Activated CD8-positive, alpha-beta memory T cell treated with anti-CD3 and anti-CD28 coated beads, Interleukin-2, amount 50 U/mL, for 24 hours (primary cell): ENCODE results near the gene CBFA2T2.
"Not testable (repeated sequence)": the region's sequence is repeated elsewhere in the genome, so short reads cannot be mapped to it uniquely, and the experiment has no call there.

Source experiments
- DNase-seq: peaks from one replicate; pipeline ENCODE4 v3.0.0-alpha.2; 2020; ENCODE audit errors: extremely low read depth

The CBFA2T2 gene

DNA sequence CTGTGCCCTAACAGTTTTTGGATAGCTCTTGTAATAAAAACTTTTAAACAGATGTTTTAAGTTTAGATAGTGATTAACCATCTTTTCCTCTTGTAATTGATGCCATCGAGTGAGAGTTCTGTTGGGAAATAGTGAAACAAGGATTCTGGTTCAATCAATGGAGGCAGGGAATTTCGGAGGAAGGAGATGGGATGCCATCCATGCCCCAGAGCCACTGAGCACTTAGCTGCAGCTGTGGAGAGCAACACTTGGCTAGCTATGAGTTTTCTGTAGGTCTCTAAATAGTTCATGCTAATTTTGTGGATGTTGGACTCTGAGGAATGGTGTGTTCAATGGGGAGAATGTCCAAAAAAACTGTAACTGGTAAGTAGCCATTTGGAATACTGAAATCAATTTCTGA is 16.7 kb downstream of the CBFA2T2 start:
- no peak for DNase-seq

DNA sequence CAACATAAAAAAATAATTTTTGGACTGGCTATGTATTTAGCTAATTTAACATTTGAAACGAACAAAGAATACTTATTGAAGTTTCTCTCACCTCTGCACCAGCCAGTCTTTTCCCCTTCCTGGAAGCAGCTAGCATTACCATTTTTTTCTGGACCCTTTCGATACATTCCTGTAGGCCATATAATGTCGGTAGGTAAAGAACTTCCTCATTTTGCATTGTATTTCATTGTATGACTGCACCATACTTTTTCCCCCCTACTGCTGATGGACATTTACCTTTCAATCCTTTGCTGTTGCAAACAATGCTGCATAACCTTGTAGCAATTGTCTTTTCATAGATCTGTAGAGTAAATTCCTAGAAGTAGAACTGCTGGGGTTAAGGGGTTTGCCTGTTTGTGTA is 17.6 kb downstream of the CBFA2T2 start:
- DNase-seq: no peak

DNA sequence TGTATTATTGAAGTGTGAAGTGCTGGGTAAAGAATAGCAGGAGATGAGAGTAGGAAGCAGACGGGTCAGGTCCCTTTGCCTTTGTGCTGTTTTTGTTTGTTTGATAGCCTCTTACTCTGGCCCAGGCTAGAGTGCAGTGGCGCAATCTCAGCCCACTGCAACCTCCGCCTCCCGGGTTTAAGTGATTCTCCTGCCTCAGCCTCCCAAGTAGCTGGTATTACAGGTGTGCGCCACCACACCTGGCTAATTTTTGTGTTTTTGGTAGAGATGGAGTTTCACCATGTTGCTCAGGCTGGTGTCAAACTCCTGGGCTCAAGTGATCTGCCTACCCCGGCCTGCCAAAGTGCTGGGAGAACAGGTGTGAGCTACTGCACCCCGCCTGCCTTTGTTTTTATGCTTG is 18.1 kb downstream of the CBFA2T2 start:
- not testable (repeated sequence) for DNase-seq

DNA sequence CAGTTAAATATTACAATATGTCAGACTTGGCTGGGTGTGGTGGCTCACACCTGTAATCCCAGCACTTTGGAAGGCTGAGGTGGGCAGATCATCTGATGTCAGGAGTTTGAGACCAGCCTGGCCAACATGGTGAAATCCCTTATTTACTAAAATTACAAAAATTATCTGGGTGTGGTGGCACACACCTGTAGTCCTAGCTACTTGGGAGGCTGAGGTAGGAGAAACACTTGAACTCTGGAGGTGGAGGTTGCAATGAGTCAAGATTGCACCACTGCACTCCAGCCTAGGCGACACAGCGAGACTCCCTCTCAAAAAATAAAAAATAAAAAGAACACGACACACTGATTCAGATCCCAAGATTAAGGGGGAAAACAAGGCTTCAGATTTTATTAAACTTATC is 19.2 kb downstream of the CBFA2T2 start:
- not testable (repeated sequence) for DNase-seq

DNA sequence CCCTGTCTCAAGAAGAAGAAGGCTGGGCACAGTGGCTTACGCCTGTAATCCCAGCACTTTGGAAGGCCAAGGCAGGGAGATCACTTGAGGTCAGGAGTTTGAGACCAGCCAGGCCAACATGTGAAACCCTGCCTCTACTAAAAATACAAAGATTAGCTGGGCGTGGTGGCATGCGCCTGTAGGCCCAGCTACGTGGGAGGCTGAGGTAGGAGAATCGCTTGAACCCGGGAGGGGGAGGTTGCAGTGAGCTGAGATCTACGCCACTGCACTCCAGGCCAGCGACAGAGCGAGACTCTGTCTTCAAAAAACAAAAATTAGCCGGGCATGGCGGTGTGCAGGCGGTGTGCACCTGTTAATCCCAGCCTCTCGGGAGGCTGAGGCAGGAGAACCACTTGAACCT is 22.0 kb downstream of the CBFA2T2 start:
- not testable (repeated sequence) for DNase-seq

DNA sequence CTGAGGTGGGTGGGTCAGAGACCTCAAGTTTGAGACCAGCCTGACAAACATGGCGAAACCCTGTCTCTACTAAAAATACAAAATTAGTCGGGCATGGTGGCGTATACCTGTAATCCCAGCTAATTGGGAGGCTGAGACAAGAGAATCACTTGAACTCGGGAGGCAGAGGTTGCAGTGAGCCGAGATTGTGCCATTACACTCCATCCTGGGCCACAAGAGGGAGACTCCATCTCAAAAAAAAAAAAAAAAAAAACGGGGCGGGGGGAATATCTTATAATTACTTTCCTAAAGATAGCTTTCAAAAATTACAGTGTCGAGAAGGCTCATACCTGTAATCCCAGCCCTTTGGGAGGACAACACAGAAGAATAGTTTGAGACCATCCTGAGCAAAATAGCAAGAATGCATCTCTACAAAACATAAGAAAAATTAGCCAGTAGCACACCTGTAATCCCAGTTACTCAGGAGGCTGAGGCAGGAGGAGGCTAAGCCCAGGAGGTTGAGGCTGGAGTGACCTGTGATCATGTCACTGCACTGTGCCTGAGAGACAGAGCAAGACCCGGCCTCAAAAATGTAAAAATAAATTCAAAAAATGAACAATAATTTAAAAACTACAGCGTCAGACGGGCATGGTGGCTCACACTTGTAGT is 25.8 kb downstream of the CBFA2T2 start:
- DNase-seq: no peak

DNA sequence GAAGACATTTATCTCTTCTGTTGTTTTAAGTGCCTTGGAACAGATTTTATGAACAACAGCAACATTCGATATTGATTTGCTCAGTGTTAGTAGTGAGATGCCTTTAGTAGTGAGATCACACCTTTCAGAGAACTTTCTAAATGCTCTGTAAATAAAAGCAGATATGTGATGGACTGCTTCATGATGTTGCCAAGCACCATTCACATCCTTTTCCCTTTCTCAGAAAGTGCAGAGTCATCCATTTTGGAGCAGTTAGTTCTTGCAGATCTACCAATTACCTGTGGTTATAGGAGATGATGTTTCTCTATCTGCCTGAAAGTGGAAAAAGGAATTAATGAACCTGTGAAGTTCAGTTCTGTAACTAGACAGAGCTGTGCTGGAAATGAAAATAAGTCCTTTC is 27.0 kb downstream of the CBFA2T2 start:
- no peak for DNase-seq

DNA sequence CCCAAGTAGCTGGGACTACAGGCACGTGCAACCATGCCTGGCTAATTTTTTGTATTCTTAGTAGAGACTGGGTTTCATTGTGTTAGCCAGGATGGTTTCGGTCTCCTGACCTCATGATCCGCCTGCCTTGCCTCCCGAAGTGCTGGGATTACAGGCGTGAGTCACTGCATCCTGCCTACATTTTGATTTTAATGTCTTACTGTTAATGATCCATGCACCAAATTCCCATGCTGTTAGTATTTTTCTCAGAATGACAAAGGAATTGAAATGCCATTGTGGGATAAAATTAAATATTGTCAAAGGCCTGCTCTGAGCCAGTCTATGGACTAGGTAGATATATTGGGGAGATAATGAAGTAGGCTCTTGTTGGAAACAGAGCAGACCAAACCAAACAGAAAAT is 28.2 kb downstream of the CBFA2T2 start:
- DNase-seq: no peak

DNA sequence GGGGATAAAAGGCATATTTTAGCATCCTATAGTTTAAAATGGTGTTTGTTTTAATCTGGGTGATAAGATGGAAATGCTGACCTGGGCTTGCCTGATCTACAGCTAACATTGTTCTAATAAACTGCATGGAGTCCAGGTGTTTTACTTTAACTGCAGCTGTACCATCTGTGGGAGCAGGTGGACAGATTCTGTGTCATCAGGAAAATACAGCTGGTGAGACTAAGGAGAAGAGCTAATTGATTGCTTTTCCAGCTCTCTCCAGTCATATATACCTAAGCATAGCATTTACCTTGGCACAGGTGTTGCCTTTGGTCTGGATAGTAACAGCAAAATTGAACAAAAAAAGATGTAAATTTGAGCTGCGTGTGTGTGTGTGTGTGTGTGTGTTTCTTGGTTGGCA is 31.6 kb downstream of the CBFA2T2 start:
- DNase-seq: no peak

DNA sequence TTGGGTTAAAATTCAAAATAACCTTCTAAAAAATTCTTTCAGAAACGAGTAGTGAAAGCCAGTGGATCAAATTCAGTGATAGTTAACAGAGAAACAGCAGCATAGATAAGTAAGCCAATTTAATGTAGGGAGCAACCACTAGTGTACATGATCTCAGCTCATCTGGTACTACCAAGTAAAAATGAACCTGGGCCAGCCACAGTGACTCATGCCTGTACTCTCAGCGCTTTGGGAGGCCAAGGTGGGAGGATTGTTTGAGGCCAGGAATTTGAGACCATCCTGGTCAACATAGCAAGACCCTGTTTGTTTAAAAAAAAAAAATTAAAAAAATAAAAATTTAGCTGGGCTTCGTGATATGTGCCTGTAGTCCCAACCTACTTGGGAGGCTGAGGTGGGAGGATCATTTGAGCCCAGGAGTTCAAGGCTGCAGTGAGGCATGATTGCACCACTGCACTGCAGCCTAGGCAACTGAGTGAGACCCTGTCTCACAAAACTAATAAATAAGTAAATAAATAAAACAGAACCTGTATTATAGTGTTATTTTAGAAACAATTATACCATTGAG is 32.4 kb downstream of the CBFA2T2 start:
- DNase-seq: no peak

DNA sequence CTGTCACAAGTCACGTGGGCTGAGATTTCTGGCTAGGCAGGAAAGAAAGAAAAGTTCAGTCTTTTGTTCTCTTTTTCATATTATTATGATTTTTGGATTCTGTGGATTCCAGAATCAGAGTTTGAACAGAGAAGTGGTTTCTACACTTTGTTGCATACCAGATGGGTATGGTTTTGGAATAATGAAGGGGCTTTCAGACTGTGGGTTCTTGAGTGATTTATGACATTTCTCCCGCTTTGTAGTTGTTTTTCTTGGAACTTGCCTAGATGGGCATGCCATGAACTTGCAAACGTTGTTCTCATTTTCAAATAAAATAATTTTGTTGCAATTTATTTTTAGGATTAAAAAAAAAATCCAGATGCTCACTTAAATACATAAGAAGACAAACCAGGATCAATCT is 34.4 kb downstream of the CBFA2T2 start:
- no peak for DNase-seq

DNA sequence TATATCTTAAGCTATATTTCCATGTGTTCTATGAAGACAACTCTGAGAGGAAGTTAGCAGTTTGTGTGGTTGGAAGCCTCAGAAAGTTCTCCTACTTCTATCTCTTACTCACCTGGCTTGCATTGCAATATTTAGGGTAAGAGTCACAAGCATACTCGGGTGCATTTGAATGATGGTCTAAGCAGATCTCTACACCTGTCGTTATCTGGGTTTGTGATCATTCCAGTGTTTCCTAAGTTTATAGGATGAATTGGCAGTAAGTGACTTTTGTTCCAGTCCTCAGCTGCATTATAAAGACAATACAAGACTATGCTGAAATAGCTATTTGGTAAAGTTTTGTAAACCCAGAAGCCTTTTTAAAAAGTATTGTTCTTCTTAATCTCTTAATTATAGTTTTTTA is 36.9 kb downstream of the CBFA2T2 start:
- DNase-seq: no peak

DNA sequence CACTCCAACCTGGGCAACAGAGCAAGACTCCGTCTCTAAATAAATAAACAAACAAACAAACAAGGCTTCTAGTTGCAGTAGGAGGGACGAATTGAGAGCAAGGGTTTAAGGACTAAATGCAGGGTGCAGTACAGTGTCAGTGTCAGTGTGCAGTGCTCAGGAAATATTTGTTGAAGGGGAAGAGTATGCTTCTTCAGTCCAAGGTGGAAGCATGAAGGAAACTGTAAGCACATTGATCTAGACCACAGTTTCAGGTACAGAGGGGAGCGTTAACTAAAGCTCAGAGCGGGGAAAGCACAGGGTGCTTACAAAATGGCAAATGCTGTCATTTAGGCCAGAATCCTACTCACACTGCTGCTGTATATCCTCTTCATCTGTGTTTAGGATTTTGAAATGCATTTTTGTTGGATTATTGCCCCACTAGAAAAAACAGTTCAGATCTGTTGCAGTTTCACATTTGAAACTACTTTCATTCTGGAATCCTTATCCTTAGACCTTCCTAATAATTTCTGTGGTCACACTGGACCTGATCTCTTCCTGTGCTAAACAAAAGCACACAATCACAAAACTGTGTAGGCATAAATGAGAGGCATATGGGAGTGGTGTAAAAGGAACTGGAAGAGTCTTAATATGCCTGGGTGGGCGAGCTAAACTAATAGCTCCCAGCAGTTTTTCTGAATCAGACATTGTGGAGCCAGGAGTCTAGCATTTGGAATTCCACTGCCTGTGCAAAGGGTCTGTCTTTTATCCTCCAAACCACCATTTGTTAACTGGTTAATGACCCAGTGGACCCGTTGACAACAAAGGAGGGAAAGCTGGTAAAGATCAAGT is 41.4 kb downstream of the CBFA2T2 start:
- no peak for DNase-seq

DNA sequence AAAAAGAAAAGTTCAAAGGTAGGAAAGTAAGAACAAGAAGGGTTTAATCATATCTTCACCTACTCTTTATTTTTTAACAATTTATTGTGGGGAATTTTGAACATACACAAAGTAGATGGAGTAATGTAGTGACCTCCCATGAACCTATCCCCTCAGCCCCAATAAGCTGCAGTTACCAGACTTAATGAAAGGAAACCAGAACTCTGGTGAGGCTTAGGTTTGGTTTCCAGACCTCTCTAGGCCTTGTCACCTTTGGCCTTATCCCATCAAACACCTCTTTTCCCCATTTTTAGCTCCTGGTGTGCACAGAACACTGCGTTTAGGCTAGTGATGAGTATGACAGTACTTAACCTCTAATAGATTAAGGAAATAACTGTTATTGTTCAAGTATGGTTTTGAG is 42.0 kb downstream of the CBFA2T2 start:
- no peak for DNase-seq

DNA sequence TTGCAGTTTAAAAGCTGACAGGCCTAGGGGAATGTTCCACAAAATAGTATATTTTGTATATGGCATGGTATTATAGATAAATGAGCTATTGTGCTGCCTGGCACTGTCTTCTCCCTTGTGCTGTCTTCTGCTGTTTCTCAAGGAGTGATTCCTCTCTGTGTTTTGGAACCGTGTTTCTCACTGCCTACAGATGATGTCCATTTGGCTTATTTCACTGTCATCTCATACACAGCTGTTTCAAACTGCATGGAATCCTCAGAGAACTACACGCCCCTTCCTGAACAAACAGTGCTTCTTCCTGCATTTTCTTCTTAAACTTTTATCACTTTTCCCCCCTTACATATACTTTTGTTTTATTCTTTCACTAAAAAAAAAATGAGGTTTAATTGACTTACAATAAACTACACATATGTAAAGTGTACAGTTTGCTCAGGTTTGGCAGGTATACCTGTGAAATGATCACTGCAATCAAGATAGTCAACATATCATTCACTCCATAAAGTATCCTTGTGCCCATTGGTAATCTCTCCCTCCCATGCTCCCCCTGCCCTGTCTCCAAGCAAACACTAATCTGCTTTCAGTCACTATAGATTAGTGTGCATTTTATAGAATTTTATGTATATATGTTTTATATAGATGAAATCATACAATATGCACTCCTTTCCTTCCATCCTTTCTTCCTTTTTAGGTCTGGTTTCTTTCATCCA is 43.0 kb downstream of the CBFA2T2 start:
- DNase-seq: no peak

DNA sequence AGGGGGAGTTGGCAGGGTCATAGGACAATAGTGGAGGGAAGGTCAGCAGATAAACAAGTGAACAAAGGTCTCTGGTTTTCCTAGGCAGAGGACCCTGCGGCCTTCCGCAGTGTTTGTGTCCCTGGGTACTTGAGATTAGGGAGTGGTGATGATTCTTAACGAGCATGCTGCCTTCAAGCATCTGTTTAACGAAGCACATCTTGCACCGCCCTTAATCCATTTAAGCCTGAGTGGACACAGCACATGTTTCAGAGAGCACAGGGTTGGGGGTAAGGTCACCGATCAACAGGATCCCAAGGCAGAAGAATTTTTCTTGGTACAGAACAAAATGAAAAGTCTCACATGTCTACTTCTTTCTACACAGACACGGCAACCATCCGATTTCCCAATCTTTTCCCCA is 45.8 kb downstream of the CBFA2T2 start:
- DNase-seq: not testable (repeated sequence)

DNA sequence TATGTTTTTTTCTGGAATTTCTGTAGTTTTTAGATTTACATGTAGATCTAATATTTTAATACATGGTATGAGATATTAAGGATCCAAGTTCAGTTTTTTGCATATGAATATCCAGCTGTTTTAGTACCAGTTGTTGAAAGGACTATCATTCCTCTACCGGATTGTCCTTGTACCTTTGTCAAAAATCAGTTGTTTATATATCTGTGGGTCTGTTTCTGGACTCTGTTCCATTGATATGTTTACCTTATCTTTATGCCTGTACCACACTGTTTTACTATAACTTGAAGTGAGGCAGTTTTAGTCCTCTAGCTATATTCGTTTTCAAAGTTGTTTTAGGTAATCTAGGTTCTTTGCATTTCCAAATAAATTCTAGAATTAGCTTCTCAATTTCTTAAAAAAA is 47.7 kb downstream of the CBFA2T2 start:
- no peak for DNase-seq

DNA sequence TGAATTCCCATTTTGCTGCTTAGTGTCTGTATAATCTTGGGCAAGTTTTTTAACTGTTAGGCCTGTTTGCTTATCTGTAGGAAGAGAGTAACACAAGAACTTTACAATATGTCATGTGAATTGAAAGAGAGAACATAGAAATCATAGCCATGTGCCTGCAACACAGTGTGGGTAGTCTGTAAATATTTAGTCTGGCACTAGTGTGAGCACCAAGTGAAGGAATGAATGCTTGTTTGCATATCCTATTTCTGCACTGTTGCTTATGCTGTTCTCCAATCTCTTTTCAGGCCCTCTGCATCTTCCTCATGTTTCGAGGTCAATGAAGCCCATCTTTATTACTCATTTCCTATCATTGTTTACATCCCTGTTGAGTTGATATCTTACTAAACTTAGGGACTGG is 49.2 kb downstream of the CBFA2T2 start:
- DNase-seq: no peak

DNA sequence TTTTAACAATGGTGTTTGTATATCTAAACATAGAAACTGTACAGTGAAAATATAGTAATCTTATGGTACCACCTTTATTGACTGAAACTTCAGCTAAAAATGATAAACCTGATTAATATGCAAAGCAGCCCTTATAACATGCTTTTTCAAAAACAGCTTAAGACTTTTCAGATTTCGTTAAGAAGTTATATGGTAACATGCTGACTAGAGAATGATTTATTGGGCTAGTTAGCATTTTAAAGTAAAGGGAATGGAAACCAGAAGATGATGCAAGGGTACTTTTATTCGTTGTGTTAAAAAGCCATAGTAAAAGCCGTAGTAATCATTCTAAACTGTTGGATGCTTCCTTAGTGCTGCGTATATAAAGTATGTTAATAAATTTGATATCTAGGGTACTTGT is 50.5 kb downstream of the CBFA2T2 start:
- DNase-seq: no peak

DNA sequence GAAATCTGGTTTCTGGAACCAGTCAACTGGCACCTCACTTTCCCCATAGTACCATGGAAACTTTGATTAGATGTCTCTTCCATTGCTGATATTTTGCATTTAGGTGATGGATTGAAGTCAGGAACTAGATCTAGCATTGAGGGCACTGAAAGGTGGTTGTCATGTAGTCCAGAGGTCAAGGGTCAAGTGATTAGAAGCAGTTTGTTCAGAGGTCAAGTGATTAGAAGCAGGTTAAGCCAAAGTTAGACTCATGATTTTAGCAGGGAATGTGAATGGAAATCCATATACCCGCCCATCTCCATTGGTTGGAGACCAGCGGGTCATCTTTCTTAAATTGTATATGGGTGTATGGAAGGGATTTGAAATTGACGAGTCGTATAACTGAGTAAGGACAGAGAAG is 51.2 kb downstream of the CBFA2T2 start:
- no peak for DNase-seq

DNA sequence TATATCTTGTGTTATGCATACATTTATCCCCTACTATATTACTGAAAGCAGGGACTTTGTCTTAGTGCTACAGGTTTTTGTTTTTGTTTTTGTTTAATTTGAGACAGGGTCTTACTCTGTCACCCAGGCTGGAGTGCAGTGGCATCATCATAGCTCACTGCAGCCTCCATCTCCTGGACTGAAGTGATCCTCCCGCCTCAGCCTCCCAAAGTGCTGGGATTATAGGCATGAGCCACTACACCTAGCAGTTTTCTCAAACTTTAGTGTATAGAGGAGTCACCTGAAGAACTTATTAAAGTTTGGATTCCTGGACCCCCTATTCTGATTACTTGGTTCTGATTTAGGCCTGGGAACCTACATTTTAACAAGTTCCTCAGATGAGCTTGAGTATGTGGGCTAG is 51.9 kb downstream of the CBFA2T2 start:
- no peak for DNase-seq

DNA sequence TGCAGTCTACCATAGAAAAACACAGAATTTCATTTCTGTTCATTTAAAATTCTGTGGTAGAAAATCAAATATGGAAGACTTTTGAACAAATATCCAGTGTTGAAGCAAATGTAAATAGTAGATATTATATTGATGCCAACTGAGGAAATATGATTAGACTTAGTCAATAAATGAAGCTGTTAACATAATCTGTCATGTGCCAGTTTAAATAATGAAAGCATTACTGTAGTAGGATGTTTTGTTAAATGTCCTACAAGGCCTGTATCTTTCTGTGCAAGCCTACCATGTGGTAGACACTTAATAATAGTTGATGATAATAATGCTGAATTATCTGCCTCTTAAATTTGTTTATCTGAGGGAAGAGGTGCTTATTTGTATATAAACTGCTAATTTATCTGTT is 55.9 kb downstream of the CBFA2T2 start:
- DNase-seq: no peak
